Measurements from ENCODE around the gene C6orf89.

DNA sequence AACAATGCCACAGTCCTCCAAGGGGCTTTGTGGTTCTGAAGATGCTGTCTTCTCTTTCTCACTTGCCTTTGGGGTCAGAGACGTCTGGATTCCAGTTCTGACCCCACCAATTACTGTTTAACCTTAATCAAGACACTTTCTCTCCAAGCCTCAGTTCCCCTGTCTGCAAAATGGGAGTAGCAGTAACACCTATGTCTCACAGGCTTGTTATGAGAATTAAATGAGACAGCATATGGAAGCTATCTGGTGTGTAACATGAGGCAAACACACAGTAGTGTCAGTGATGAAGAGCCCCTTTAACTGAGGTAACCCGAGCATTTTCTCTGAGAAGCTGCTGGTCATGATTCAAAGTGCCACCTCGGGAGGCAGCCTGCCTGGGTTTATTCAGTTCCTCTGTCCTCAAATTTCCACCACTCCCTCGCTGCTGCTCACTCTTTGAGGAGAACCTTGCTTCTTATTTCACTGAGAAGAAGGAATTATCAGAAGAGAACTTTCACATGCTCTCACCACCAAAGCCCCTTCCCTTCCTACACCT, 22.8 kb upstream of the C6orf89 start:
- TF ChIP-seq, protein P1, sequence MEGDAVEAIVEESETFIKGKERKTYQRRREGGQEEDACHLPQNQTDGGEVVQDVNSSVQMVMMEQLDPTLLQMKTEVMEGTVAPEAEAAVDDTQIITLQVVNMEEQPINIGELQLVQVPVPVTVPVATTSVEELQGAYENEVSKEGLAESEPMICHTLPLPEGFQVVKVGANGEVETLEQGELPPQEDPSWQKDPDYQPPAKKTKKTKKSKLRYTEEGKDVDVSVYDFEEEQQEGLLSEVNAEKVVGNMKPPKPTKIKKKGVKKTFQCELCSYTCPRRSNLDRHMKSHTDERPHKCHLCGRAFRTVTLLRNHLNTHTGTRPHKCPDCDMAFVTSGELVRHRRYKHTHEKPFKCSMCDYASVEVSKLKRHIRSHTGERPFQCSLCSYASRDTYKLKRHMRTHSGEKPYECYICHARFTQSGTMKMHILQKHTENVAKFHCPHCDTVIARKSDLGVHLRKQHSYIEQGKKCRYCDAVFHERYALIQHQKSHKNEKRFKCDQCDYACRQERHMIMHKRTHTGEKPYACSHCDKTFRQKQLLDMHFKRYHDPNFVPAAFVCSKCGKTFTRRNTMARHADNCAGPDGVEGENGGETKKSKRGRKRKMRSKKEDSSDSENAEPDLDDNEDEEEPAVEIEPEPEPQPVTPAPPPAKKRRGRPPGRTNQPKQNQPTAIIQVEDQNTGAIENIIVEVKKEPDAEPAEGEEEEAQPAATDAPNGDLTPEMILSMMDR (conservative IDR thresholded peaks at IDR 0.05) = no peak
- TF ChIP-seq EZH2 (IDR thresholded peaks at IDR 0.05; ENCODE audit: low read depth) = no peak
